Measurements from ENCODE around the gene POLR2J2.
A peak's percentile ranks its signal among the peaks of the same experiment; 100 is the strongest.
"Not testable (repeated sequence)": the region's sequence is repeated elsewhere in the genome, so short reads cannot be mapped to it uniquely, and the experiment has no call there.

POLR2J2 gene

GRCh38 chr7:102671166-102671955, at the start of gene POLR2J2:
Gene POLR2J2, minus strand, starts transcription at chr7:102671663. Its CDS starts 62 bp downstream, at chr7:102671601.
- not testable (repeated sequence) for H3K36me3 Mint-ChIP-seq (ENCODE audit: low read depth); H3K4me1 Mint-ChIP-seq; H3K27me3 Mint-ChIP-seq (ENCODE audit: low read depth, poor library complexity); H3K9me3 Mint-ChIP-seq; H3K27ac Mint-ChIP-seq
- peak; percentile 91 for DNase-seq
- H3K4me3 Mint-ChIP-seq: peak within 1 kb of the TSS; percentile 79

GRCh38 chr7:102718491-102718890, 47.0 kb upstream of the POLR2J2 start:
- not testable (repeated sequence) for DNase-seq; H3K4me1 Mint-ChIP-seq; H3K4me3 Mint-ChIP-seq; H3K36me3 Mint-ChIP-seq (ENCODE audit: low read depth); H3K27ac Mint-ChIP-seq
- Mint-ChIP-seq H3K9me3 (peaks cover 14% of the 10 kb centered on the region), H3K27me3 (ENCODE audit: low read depth, poor library complexity) (peaks cover 26% of the 10 kb centered on the region)

GRCh38 chr7:102715718-102716117, 44.3 kb upstream of the POLR2J2 start:
- not testable (repeated sequence) for H3K9me3 Mint-ChIP-seq; DNase-seq; H3K27ac Mint-ChIP-seq; H3K36me3 Mint-ChIP-seq (ENCODE audit: low read depth); H3K4me3 Mint-ChIP-seq; H3K4me1 Mint-ChIP-seq
- H3K27me3 Mint-ChIP-seq (ENCODE audit: low read depth, poor library complexity): peaks cover 26% of the 10 kb centered on the region

GRCh38 chr7:102714774-102715522, 43.5 kb upstream of the POLR2J2 start:
- H3K27me3 Mint-ChIP-seq (ENCODE audit: low read depth, poor library complexity): peaks cover 26% of the 10 kb centered on the region
- not testable (repeated sequence) for DNase-seq; H3K4me3 Mint-ChIP-seq; H3K9me3 Mint-ChIP-seq; H3K27ac Mint-ChIP-seq; H3K36me3 Mint-ChIP-seq (ENCODE audit: low read depth); H3K4me1 Mint-ChIP-seq

GRCh38 chr7:102713691-102714080, 42.2 kb upstream of the POLR2J2 start:
- H3K27me3 Mint-ChIP-seq (ENCODE audit: low read depth, poor library complexity): peaks cover 21% of the 10 kb centered on the region
- not testable (repeated sequence) for H3K4me3 Mint-ChIP-seq; H3K4me1 Mint-ChIP-seq; DNase-seq; H3K9me3 Mint-ChIP-seq; H3K36me3 Mint-ChIP-seq (ENCODE audit: low read depth); H3K27ac Mint-ChIP-seq

GRCh38 chr7:102713011-102713690, 41.7 kb upstream of the POLR2J2 start:
- not testable (repeated sequence) for H3K4me1 Mint-ChIP-seq; H3K36me3 Mint-ChIP-seq (ENCODE audit: low read depth); H3K4me3 Mint-ChIP-seq; DNase-seq; H3K27ac Mint-ChIP-seq; H3K9me3 Mint-ChIP-seq
- H3K27me3 Mint-ChIP-seq (ENCODE audit: low read depth, poor library complexity): peaks cover 16% of the 10 kb centered on the region

GRCh38 chr7:102698962-102699750, 27.7 kb upstream of the POLR2J2 start:
- not testable (repeated sequence) for H3K36me3 Mint-ChIP-seq (ENCODE audit: low read depth); H3K4me3 Mint-ChIP-seq; H3K27ac Mint-ChIP-seq; H3K9me3 Mint-ChIP-seq; H3K4me1 Mint-ChIP-seq; DNase-seq
- peaks cover 56% of the 10 kb centered on the region for H3K27me3 Mint-ChIP-seq (ENCODE audit: low read depth, poor library complexity)

GRCh38 chr7:102697642-102698512, 26.4 kb upstream of the POLR2J2 start:
- not testable (repeated sequence) for H3K27ac Mint-ChIP-seq; H3K36me3 Mint-ChIP-seq (ENCODE audit: low read depth); DNase-seq; H3K4me1 Mint-ChIP-seq; H3K9me3 Mint-ChIP-seq; H3K4me3 Mint-ChIP-seq
- H3K27me3 Mint-ChIP-seq (ENCODE audit: low read depth, poor library complexity): peaks cover 64% of the 10 kb centered on the region

- not testable (repeated sequence) for H3K4me3 Mint-ChIP-seq; DNase-seq; H3K9me3 Mint-ChIP-seq; H3K36me3 Mint-ChIP-seq (ENCODE audit: low read depth); H3K4me1 Mint-ChIP-seq; H3K27ac Mint-ChIP-seq
- H3K27me3 Mint-ChIP-seq (ENCODE audit: low read depth, poor library complexity): peaks cover 69% of the 10 kb centered on the region
Measured at GRCh38 chr7:102696009-102696408, 24.5 kb upstream of the POLR2J2 start.

- peaks cover 70% of the 10 kb centered on the region for H3K27me3 Mint-ChIP-seq (ENCODE audit: low read depth, poor library complexity)
- H3K27ac Mint-ChIP-seq; H3K4me3 Mint-ChIP-seq; H3K36me3 Mint-ChIP-seq (ENCODE audit: low read depth); DNase-seq; H3K4me1 Mint-ChIP-seq; H3K9me3 Mint-ChIP-seq: not testable (repeated sequence)
Measured at GRCh38 chr7:102695033-102695552, 23.6 kb upstream of the POLR2J2 start.

GRCh38 chr7:102694008-102694407, 22.5 kb upstream of the POLR2J2 start:
- not testable (repeated sequence) for H3K4me3 Mint-ChIP-seq; H3K4me1 Mint-ChIP-seq; H3K36me3 Mint-ChIP-seq (ENCODE audit: low read depth); H3K9me3 Mint-ChIP-seq; DNase-seq; H3K27ac Mint-ChIP-seq
- peaks cover 59% of the 10 kb centered on the region for H3K27me3 Mint-ChIP-seq (ENCODE audit: low read depth, poor library complexity)

- H3K4me1 Mint-ChIP-seq; H3K4me3 Mint-ChIP-seq; DNase-seq; H3K27ac Mint-ChIP-seq; H3K9me3 Mint-ChIP-seq; H3K36me3 Mint-ChIP-seq (ENCODE audit: low read depth): not testable (repeated sequence)
- H3K27me3 Mint-ChIP-seq (ENCODE audit: low read depth, poor library complexity): peaks cover 50% of the 10 kb centered on the region
Measured at GRCh38 chr7:102690602-102691001, 19.1 kb upstream of the POLR2J2 start.

Data from nephron progenitor cell (in vitro differentiated cells).